DMS53 treated with DMSO at 0.1 percent for 48 hours (cell line): ENCODE results near the gene DDC.
"Not testable (repeated sequence)": the region's sequence is repeated elsewhere in the genome, so short reads cannot be mapped to it uniquely, and the experiment has no call there.

Source experiments
- DNase-seq: peaks from one replicate; lab custom pipeline; 2025; ENCODE audit not compliant: unreplicated experiment; lab: John Stamatoyannopoulos, UW

DDC gene

DNA sequence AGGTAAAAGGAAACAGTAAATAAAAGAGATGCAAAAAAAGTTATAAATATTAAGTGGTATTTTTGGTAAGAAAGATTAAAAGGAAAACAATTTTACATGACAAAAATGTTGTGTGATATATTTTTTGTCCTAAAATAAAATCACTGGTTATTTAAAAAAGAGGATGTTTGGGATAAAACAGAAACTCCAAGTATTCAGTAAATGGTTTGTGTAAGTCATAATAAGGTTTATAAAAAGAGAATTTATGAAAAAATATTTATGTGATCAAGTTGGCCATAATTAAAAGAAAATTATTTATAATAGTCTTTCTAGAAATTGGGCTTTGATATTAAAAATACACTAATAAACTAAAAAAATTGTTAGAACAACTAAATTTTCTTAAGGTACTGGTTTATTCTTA, 76.8 kb downstream of the DDC start:
- no peak for DNase-seq

DNA sequence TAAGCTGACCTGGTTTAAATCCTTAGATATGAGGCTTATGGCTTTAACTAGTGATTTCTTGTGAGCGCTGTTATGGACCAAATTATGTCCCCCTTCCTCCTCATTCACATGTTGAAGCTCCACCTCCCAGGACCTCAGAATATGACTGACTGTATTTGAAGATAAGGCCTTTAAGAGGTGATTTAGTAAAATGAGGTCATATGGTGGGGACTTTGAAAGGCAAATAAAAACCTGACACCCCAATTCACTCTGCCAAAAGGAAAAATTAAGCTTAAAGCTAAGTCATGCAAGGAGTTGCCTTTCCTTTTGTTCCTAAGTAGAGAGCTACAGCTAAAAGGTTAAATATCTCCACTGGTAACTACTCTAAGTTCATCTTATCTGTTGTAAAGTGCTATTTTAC, 78.7 kb downstream of the DDC start:
- no peak for DNase-seq

DNA sequence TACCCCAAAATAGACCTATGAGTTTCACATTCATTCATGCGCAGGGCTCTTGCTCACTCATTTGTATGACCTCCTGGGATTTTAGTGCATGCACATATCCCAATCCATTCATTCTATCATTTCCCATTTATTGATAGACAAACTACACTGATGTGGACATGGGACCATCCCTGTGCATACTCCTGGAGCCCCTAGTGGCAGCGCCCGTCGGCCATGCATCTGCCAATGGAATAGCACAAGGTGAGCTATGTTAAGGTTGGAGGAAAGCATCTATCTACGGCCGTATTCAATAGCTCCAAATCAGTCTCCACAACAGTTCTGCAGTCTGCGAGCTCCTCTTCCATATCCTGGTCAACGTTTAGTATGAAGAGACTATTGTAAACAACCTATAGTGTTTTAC, 83.3 kb downstream of the DDC start:
- DNase-seq: no peak

DNA sequence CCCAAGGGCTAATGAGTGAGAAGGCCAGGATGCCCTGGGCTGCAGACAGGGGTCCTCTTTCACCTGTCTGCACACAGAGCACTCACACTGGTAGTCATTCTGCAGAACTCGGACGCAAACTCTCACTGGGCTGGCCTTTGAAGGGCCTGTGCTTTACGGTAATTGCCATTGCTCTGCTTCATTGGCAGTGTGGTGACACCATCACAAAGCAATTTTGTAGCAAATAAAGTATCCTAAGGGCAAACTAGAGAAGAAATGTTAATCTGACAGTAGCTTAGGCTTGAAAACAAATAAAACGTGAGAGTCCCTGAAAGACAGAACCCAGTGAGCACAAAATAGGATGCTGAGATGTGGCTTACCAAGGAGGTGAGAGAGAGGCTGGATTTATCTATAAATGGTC, 84.4 kb downstream of the DDC start:
- DNase-seq: no peak

DNA sequence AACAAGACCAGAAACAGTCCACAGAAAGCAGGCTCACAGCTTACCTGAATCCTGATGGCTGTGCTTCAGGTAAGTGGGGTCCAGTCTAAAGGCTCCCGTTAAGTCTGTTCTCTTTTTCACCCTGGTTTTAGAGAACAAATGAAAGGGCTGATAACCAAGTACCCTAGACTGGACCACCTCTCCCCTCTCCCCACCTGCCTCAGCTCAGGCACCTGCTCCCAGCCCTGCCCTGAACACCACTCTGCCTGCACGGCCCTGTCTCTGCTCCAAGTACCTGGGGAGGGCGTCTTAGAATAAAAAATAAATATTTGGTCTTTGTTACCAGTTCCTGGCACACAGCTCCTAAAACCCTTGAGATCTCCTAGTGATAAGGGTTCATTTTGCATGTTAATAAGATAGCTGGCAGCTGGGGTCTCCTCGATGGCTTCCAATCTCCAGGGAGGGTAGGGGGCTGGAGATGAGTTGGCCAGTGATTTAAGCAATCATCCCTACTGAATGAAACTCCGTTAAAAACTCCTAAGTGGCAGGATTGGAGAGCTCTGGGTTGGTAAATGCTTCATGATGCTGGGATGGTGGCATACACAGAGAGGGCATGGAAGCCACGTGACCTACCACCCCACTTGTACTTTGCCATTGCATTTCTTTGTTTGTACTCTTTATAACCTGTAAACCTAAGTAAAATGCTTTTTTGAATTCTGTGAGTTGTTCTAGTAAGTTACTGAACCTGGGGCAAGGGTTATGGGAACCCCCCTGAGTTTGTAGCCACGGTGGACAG, 85.3 kb downstream of the DDC start:
- DNase-seq: no peak

DNA sequence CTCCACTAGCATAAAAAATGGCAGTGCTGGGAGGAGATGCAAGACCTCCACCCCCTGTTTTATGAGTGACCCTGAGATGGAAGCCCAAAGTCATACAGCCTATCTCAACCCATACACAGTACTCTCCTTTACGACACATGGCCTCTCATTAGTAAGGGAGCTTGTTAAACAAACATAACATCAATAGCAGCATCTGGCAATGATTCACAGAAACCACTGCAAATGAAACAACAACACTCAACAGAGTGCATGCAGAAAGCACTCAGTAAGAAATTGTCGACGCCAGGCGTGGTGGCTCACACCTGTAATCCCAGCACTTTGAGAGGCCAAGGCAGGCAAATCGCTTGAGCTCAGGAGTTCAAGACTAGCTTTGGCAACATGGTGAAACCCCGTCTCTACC, 87.6 kb downstream of the DDC start:
- peak; percentile 22 for DNase-seq

DNA sequence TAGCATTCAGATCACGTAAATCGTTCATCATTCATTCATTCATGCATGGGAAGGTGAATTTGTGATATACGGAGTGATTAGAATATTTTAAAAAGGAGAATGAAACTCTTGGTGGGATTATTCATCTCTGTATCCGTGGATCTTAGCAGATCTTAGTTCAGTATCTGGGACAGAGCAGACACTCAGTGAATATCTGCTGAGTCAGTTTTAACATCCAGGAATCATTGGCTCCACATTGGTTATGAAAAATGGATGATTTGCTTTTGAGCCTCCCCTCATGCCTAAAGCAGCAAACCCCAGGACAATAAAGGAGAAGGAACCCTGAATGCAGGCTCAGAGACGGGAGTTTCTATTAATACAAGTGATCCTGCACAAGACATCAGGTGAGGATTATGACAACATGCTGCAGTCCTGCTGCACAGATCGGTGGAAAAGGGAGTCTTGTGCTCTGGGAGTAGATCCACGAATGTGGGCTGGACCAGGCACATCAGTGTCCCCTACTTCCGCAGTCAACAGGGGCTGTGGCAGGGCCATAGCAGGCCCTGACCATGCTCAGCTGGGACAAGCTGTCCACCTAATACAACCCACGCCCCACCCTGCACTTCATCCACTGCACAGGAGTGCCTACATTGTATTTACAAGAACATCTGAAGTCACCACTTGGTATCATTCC, 88.1 kb downstream of the DDC start:
- DNase-seq: no peak

DNA sequence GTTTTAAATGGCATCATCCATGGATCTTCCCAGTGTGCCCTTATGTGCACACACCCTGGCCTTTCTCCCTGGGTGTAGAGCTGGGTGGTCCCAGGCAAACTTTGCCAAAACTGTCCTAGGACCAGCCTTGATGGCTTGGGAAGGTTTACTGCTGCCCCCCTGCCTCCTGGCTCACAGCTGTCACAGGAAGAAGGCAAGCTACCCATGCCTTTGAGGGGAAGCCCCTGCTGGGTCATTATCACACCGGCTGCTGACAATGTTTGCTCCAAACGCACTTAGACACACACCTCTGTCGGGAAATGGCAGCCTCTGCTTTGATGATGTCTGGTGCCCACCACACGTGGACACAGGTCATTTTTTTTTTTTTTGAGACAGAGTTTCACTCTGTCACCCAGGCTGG, 89.9 kb downstream of the DDC start:
- no peak for DNase-seq

DNA sequence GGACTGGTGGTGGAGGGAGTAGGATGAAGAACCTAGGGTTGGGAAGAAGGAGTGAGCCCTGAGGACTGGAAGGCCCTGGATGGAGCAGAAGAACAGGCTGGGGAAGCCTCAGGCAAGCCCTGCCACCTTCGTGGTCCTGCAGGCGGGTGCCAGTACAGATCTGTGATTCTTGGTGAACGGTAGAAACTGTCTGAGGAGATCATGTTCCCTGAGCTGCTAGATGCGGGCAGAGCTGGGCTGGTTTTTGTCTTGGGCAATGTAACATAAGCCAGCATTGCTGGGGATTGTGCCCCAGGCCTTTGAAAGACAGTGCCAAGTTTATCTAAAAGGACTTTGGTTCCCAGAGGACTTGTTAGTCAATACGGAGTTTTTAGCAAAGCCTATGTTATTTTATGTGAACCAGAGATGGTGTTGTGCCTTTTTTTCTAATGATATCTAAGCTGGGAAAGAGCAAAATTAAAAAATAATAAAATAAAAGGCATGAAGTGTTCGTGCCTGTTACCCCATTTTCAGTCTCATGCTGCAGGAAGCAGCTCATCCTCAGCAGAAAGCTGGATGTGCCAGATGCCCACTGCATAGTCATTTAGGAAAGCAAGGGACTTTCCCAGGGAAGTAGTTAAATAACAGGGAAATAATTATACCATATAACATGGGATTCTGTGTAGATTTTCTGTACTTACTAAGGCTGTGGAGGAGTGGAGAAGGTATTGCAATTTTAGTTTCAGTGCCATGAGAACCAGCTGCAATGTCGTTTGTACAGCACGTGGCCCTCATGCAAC, 90.6 kb downstream of the DDC start:
- no peak for DNase-seq

DNA sequence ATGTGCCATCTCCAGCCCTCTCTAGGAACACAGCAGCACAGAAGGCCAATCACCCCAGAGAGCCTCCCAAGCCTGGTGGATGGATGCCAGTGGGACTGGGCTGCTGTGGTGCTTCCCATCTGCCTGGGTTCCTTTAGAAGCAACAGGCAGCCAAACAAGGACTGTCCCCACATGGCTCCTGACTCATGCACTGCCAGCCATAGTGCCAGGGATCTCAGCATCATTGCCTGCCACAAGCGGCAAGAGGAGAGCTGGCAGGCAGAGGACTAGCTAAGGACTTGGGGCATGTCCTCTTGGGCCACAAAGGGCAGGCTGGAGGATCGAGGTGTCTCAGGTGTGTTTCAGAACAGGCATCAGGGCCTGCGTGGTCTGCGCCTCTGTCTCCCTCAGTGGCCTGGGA, 91.7 kb downstream of the DDC start:
- DNase-seq: no peak

DNA sequence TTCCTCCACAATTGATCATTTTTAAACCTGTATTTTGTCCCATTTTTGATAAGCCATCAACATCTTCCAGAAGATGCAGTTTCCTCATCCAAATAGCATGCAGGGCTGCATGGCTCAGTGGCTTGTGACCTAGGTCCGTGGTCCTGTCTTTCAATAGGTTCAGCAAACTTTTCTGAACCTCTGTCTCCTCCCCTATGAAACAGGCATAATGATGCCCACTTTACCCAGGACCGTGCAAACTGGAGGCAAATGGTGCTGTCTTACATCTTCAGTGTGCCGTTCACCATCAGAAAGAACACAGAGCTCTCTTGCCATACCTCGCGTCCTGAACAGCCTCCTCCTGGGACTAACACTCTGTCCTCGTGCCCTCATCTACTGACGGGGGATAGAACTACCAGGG, 92.8 kb downstream of the DDC start:
- DNase-seq: no peak

DNA sequence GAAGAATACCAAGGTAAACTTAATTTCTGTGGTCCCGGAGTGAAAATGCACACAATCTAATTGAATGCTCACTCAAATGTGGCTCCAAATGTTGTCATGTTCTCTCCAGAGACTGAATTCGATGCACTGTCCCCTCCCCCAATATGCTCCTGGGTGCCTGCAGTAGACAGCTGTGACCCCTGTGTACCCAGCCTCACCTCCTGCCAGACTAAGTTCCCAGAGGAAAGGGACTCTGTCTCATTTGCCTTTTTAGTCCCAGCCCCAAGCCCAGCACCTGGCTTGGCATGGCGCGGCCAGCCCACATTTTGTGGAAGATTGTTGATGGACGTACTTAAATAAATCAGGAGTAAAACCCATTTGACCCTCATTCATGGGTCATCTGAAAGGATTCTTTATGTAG, 93.2 kb downstream of the DDC start:
- DNase-seq: no peak

DNA sequence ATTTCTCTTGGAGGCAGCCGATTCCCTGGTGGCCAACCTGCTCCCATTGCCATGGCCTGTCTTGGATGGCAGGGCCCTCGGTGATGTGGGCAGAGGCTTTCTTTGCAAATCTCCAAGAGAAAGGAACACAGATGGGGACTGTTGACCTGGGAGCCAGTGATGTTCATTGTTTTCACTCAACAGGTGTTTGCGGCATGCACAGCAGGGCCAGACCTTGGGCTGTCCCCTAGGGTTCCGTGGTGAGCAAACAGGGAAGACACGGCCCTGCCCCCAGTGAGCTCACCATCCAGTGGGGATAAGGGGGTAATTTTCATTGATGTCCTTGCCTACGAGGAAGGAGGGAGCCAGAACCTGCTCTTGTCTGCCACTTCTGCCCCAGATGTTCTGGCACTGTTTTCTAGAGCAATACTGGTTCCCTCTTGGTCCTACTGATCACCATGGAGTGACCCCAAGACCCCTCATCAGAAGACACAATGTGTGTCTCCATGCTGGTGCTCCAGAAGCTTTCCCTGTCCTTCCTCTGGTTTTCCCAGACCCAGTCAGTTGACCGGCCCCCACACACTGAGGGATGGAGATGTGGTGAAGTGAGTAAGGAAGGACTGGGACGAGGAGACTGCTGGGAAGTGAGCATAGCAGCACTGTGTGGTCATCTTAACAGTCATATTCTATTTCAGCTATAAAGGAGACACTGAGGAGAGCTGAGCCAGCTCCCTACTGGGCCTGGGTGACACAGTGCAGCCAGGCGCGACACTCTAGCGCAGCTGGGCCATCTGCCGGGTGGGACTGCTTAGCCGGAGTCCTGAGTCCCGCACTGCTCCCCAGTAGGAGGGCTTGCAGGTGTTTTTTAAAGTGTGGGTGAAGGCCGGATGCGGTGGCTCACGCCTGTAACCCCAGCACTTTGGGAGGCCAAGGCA, 94.7 kb downstream of the DDC start:
- no peak for DNase-seq

DNA sequence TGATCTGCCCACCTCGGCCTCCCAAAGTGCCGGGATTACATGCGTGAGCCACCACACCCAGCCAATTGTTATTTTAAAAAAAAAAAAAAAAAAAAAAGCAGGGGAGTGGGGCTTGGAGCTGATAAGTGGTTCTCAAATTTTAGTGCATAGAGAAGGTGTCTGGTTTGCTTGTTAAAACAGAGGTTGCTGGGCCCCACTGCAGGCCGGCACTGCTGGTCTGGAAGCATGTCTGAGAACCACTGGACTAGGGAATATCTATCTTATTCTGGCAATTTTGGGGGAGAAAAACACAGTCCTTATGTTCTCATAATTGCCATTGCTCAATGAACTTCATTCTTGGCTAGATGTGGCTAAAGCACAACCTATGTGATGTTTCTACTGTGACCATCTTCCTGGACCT, 96.0 kb downstream of the DDC start:
- DNase-seq: no peak

DNA sequence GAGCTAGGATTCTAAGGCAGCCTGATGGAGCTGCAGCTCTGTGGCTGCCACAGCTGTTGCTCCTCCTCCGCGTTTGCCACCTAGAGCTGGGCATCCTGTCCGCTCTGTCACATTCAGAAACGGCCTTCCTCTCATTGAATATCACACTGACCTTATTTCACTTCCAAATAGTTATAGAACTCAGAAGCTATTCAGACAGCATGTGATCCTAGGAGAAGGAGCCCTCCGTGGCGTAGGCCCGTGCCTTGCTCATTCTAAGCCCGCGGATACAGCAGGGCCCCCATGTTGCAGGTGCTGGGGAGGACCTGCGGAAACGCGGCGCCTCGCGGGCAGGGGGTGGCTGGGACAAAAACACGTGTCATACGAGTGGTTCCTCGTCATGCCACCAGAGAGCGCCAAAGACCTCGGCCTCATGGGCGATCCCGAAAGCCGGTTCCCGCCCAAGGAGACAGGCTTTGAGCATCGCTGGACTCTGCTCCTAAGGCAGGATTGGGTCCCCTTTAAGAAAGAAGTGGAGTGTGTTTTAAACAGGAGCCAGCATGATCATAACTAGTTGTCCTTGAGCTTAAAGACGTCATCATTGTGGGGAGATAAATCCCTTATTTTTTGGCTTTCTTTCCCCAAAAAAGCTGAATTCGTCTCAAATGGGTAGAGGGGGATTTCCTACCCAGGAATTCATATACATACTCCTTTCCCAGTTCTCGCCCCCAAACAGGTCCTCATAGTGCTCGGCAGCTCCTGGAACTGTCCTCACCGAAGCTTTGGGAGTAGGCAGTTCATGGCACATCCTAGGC, 97.2 kb downstream of the DDC start:
- no peak for DNase-seq

DNA sequence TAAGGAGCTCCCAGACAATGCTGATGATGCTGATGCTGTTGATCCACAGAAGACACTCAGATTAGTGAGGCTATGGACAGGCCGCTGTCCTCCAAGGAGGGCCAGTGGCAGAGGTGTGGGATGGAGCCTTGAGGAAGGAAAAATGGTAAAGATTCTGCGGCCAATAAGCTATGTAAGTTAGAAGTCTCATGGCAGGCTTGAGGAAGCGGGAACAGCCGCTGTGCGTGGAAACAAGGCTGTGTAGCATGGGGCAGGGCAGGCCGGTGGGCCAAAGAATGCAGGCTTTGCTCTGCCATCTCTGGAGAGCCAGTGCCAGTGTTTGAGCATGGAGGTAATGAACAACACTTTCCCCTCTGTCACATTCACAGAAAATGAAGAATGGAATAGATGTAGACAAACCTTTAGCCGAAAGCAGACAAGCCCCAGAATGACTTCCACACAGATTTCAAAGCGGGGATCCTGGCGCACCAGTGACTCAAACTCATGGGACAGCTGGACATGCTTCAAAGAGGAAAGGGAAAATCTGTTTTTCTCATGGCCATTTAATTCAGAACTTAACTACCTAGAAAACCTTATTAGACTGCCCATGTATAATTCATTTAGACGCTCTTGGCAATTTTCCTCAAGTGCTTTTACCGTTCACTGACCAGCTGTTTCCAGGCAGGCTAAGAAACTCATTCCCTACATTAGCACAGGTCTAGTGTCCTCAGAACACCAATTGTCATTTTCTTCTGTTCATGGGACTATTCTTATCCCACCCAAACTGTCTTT, 98.2 kb downstream of the DDC start:
- no peak for DNase-seq

DNA sequence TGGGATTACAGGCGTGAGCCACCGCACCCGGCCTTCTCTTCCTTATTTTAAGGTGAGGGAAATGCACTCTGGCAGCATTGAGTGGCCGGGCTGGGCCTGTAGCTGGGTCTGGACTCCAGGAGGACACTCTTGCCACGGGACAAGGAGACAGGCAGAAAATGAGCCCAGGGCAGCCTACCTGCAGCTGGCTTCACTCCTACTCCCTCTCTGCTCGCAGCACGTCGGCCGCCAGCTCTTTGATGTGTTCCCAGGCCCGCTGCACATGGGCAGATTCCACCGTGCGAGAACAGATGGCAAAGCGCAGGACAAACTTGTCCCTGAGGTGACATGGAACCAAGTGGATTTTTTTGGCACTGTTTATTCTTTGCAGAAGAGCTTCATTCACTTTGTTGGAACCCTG, 102.2 kb downstream of the DDC start:
- DNase-seq: no peak

DNA sequence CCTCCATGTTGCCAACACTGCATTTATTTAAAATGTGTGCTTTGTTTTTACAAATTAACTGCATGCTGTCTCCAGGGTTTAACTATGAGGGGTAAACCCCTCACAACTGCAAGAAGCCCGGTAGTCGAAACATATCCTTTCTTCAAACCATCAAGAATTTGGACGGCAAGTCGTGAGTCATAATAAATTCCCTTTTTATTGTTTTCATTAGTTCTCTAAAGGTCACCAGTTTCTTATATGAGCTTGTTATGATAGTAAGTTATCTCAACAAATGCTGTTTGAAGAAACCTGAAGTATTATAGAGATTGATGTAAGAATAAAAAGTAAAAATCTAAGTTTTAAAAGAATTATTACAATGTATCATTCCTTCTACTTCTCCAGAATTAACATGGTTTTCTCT, 102.8 kb downstream of the DDC start:
- DNase-seq: no peak

DNA sequence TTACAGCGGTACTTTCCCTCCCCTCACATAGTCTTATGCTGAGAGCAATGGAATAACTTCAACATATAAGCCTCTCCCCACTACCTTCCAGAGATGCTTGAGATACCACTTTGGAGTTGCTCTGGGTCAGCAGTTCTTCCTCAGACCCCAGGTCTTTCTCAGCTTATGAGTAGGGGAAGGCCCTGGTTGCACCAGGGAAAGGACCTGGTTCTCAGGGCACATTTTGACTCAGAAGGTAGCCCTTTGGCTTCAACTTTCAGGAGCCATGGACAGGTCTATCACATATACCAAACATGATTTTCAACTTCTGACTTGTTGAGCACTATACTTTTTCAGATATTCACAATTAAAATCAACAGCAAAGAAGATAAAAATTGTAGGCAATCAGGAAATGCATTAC, 103.5 kb downstream of the DDC start:
- DNase-seq: no peak

DNA sequence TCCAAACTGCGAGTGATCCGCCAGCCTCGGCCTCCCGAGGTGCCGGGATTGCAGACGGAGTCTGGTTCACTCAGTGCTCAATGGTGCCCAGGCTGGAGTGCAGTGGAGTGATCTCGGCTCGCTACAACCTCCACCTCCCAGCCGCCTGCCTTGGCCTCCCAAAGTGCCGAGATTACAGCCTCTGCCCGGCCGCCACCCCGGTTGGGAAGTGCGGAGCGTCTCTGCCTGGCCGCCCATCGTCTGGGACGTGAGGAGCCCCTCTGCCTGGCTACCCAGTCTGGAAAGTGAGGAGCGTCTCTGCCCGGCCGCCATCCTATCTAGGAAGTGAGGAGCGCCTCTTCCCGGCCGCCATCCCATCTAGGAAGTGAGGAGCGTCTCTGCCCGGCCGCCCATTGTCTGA, 106.0 kb downstream of the DDC start:
- not testable (repeated sequence) for DNase-seq
